ENCODE measurements around the gene LAMC1.

GRCh38 chr1:183150445-183150844, 127.2 kb downstream of the LAMC1 start:
- TF ChIP-seq EZH2 (IDR thresholded peaks at IDR 0.05; ENCODE audit: low read depth, unreplicated experiment) (no peak), CREB1 (CRISPR knock-in tag; IDR thresholded peaks at IDR 0.05; ENCODE audit: low read depth) (no peak), EZH2phosphoT487 (IDR thresholded peaks at IDR 0.05; ENCODE audit: unreplicated experiment) (no peak), POLR2AphosphoS5 (IDR thresholded peaks at IDR 0.05; ENCODE audit: low read depth) (no peak), JUNB (IDR thresholded peaks at IDR 0.05; ENCODE audit: unreplicated experiment) (no peak), REST (IDR thresholded peaks at IDR 0.05; ENCODE audit: unreplicated experiment) (no peak), ZNF331 (CRISPR knock-in tag; IDR thresholded peaks at IDR 0.05; ENCODE audit: low read depth) (no peak)
- TF ChIP-seq, protein P1, sequence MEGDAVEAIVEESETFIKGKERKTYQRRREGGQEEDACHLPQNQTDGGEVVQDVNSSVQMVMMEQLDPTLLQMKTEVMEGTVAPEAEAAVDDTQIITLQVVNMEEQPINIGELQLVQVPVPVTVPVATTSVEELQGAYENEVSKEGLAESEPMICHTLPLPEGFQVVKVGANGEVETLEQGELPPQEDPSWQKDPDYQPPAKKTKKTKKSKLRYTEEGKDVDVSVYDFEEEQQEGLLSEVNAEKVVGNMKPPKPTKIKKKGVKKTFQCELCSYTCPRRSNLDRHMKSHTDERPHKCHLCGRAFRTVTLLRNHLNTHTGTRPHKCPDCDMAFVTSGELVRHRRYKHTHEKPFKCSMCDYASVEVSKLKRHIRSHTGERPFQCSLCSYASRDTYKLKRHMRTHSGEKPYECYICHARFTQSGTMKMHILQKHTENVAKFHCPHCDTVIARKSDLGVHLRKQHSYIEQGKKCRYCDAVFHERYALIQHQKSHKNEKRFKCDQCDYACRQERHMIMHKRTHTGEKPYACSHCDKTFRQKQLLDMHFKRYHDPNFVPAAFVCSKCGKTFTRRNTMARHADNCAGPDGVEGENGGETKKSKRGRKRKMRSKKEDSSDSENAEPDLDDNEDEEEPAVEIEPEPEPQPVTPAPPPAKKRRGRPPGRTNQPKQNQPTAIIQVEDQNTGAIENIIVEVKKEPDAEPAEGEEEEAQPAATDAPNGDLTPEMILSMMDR (conservative IDR thresholded peaks at IDR 0.05; ENCODE audit: low read depth in 2 of 2), result no peak
- TF ChIP-seq, protein P2, sequence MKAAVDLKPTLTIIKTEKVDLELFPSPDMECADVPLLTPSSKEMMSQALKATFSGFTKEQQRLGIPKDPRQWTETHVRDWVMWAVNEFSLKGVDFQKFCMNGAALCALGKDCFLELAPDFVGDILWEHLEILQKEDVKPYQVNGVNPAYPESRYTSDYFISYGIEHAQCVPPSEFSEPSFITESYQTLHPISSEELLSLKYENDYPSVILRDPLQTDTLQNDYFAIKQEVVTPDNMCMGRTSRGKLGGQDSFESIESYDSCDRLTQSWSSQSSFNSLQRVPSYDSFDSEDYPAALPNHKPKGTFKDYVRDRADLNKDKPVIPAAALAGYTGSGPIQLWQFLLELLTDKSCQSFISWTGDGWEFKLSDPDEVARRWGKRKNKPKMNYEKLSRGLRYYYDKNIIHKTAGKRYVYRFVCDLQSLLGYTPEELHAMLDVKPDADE (IDR thresholded peaks at IDR 0.05), result no peak

Measured in GM23338 (cell line).